Fibroblast of gingiva (primary cell): ENCODE results near the gene NUDT21.

Experiments used
- DNase-seq: peaks from one replicate; pipeline ENCODE4 v3.0.0-alpha.2; 2011; ENCODE audit warnings: low read depth

Gene NUDT21

GRCh38 chr16:56462064-56462796 lies 11.1 kb upstream of the NUDT21 start:
- DNase-seq = no peak

GRCh38 chr16:56460101-56460500 lies 9.0 kb upstream of the NUDT21 start:
- DNase-seq = no peak

DNA sequence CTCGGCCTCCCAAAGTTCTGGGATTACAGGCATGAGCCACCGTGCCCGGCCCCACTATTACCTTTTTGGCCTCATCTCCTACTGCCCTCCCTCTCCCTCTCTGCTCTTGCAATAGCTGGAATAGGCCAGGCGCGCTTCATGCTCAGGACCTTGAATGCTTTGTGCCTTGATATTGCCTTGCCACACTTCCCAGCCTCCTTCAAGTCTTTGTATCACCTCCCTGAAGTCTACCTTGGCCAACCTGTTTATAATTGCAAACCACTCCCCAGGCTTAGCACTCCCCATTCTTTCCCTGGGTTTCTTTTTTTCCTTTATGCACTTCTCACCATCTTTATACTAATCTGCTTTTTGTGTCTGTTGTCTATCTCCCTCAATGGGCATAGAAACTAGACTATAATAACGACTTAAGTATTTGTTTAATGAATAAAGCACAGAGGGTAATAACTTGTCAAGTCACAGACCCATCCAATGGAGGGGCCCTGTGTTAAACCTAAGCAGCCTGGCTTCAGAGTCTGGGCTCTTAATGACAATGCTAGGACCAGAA lies 6.9 kb upstream of the NUDT21 start:
- DNase-seq = no peak

- DNase-seq = peak; percentile 55
Observed at GRCh38 chr16:56451753-56452689, 889 bp upstream of the NUDT21 start.

DNA sequence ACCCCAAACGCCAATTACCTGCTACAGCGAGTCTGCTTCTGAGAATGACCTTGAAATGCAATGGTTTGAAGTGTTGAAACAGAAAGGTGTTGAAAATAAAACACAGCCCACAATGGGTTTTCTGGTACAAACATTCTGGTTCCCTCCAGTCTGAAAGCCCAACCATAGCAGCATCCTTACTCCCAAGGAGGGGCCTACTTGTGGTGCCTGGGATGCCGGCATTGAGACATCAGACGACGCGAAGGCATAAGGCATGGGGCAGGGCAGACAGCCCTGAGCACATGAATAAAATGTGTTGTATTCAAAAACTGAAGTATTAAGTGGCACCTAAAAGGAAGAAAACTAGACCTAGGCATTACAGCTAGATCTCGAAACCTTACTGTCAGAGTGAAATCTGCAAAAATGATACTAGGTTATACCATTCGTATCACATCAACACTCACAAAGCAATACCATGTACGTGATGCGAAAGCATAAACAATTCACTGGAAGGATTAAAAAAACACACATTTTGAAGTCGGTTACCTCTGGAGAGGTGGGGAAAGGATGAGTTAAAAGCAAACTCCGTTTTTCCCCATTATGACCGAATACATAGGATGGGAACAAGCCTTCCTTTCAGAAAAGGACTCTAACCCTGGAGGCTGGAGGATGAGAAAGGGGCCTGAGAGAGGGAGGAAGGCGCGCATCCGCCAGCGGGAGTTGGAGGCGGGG lies 702 bp downstream of the NUDT21 start:
- DNase-seq = peak; percentile 2

DNA sequence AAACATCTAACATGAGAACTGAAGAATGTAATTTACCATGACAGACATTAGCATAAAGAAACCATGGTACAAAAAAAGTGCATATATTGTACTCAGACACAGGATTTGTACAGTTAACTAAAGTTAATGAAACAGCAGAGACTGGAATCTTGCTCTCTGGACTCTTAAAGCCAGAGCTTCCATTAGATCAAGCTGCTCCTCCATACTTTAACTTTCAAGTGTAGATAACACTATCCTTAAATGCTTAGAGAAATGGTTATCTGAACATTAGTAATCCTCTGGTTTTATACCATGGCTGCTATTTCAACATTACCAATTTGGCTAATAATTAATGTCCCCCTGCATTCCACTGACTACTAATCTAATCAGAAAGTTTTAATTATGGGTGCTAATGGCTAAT lies 3.1 kb downstream of the NUDT21 start:
- no peak for DNase-seq

GRCh38 chr16:56447286-56447685 lies 3.8 kb downstream of the NUDT21 start:
- no peak for DNase-seq

DNA sequence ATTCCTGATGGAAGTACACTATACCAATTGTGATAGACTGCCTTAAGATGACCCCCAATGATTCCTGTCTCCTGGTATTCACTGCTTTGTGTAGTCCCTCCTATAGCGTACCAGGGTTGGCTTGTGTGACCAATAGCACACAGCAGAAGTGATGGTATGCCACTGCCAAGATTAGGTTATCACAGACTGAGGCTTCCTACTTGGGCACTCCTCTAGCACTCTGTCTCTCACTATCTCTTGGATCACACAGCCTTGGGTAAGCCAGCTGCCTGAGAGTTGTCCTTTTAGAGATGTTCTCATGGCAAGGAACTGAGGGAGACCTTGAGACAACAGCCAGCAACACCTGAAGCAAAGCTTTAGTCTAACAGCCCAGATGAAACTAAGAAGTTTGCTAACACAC lies 13.1 kb downstream of the NUDT21 start:
- no peak for DNase-seq

DNA sequence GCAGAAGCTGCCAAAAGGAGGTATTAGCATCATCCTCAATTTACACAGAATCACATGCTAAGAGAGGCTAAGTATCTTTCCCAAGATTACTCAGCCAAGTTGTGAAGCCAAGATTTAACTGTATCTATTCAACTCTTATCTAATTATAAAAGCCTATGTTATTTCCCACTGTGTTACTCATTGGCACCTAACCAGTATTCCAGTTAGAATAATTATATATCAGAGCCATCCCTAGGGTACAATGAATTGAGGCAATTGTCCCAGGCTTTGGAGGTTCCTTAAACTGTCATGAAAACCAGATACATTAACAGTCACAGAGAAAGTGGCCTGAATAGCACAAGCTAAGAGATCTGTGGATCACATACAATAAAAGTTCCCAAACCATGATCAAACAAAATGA lies 14.9 kb downstream of the NUDT21 start:
- no peak for DNase-seq

- no peak for DNase-seq
Observed at GRCh38 chr16:56428091-56428490, 23.0 kb downstream of the NUDT21 start.

DNA sequence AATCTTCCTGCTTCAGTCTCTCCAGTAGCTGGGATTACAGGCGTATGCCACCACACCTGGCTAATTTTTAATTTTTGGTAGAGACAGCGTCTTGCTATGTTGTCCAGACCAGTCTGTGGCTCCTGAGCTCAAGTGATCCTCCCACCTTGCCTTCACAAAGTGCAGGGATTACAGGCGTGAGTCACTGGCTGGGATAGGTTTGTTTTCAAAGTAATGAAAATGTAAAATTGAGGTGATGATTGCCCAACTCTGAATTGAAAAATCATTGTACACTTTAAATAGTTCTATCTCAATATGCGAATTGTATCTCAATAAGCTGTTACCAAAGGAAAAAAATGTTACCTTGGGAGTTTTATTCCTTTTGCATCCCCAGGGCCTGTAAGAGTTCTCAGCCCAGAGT lies 24.5 kb downstream of the NUDT21 start:
- DNase-seq = no peak

GRCh38 chr16:56425439-56425832 lies 25.7 kb downstream of the NUDT21 start, which contains the start of gene AMFR:
Gene AMFR (minus strand): TSS chr16:56425545. CDS start chr16:56425327, 218 bp downstream.
- peak; percentile 86 for DNase-seq

DNA sequence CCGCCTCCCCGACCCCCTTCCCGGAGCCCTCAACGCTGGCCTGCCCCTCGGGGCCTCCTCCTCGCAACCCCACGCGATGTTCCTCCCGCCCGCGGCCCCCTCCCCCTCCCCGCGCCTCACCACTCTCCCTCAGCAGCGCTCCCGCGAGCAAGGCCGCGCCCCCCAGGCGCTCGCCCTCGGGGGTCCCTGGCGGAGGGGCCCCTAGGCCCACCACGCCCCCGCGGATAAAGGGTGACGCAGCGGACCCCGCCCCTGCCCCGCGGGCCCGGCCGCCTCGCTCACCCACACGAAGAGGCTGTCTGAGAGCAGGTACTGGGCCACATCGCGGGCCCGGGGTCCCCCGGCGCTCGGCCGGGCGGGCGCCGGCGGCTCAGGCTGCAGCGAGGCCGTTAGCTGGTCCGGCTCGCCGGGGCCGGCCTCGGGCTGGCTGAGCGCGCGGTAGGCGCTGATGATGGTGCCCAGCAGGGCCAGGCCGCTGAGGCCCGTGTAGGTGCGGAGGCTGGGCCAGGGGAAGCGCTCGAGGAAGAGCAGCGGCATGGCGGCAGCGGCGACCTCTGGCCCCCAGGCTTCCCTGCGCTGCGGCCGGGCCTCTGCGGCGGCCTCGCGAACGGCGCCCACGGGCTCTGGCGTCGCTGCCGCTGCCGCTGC lies 26.2 kb downstream of the NUDT21 start:
- no peak for DNase-seq

DNA sequence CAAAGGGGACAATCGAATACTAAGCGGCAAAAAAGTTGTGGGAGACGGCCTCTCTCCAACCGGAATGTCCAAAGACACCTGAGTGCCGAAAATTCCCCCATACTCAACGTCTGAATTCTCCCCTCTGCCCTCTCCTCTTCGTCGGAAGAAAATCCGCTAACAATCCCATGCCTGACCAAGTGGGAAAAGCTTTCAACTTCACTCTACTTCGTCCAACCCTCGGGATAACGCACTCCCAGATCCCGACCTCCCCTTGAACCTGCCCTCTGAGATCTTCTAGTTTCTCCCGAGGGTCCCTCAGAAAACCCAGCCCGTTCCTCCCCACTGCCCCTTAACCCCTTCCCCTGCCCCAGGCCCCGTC lies 26.7 kb downstream of the NUDT21 start:
- DNase-seq = no peak

- no peak for DNase-seq
Observed at GRCh38 chr16:56423584-56424403, 27.3 kb downstream of the NUDT21 start.

DNA sequence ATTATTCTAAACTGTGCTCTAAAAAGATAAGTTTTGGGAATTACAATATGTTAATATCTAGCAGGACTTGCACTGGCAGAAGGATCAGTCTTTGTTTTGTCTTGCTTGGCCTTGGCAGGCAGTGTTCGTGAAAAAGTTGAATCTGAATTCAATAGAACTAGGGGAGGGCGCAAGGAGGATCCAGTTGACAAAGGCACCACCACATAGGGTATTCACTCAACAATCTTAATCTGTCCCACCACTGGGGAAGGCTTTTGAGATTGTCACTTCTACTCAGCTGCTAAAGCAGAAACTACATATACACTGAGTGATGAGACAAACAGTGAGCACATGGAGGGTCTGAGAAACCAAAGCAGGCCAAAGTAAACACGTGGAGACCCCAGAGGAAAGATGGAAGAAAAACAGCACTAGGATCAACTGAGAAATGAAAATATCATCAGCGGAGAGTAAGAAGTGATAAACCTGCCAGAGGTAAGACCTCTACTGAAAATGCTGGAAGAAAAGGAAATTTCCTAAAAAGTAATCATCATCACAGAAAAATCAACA lies 28.2 kb downstream of the NUDT21 start:
- no peak for DNase-seq

- DNase-seq = no peak
Observed at GRCh38 chr16:56421976-56422669, 29.0 kb downstream of the NUDT21 start.

GRCh38 chr16:56421313-56421712 lies 29.8 kb downstream of the NUDT21 start:
- DNase-seq = no peak

- no peak for DNase-seq
Observed at GRCh38 chr16:56420613-56421012, 30.5 kb downstream of the NUDT21 start.
